Subcutaneous abdominal adipose tissue (tissue), 5 donors: ENCODE data around the gene LRMDA.

Source experiments
- H3K27ac ChIP-seq: one replicate; pipeline ENCODE4 v1.7.0; 2013; ENCODE audit warnings: low read depth, mild to moderate bottlenecking, inconsistent platforms, low read length, moderate library complexity
- H3K27me3 ChIP-seq, 5 donors: one replicate each; pipeline ENCODE4 v1.7.0; 2013; ENCODE audit warnings: low read length in 5 of 5, inconsistent platforms in 1 of 5; ENCODE audit not compliant: control insufficient read depth in 5 of 5, insufficient read depth in 4 of 5
- H3K36me3 ChIP-seq, 5 donors: one replicate each; pipeline ENCODE4 v1.7.0; 2013; ENCODE audit warnings: low read length in 5 of 5; ENCODE audit not compliant: control insufficient read depth in 5 of 5, insufficient read depth in 5 of 5
- H3K4me1 ChIP-seq, 5 donors: one replicate each; pipeline ENCODE4 v1.7.0; 2013; ENCODE audit warnings: low read length in 5 of 5, mild to moderate bottlenecking in 3 of 5, moderate library complexity in 1 of 5; ENCODE audit not compliant: control insufficient read depth in 5 of 5, insufficient read depth in 5 of 5
- H3K4me3 ChIP-seq, 5 donors: one replicate each; pipeline ENCODE4 v1.7.0; 2013; ENCODE audit warnings: low read length in 5 of 5, low read depth in 1 of 5
- H3K9ac ChIP-seq, 5 donors: one replicate each; pipeline ENCODE4 v1.7.0; 2013; ENCODE audit warnings: low read length in 5 of 5, mild to moderate bottlenecking in 4 of 5, moderate library complexity in 3 of 5
- H3K9me3 ChIP-seq, 5 donors: one replicate each; pipeline ENCODE4 v1.7.0; 2013; ENCODE audit warnings: low read length in 5 of 5; ENCODE audit not compliant: control insufficient read depth in 5 of 5
- donor health status: healthy.
- donor health status: healthy.
- donor health status: healthy.
- donor health status: healthy.
- donor health status: healthy.

LRMDA gene

DNA sequence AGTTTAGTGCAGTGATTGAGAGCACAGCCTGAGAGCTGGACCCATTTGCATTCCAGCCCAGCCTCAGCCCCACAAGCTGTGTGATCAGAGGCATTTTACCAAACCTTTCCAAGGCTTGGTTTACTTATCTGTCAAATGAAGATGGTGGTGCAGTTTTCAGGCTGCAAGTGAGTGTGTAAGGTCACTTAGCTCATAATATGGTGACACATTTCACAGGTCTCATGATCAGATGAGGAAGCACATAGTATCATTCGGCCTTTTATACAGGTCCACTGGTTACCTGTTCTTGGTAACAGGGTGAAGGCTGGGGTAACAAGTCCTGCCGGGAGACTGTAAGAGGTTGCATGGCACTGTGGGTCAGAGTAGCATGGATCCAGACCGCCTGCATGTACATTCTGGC, 371.7 kb downstream of the LRMDA start:
- H3K27me3 ChIP-seq, result no peaks in the 10 kb centered on the region
- no peaks in the 10 kb centered on the region for H3K9me3 ChIP-seq
- H3K4me1 ChIP-seq, result peaks cover 3 to 18% (median 16%) of the 10 kb centered on the region in 5 donors
- no peaks in the 10 kb centered on the region for H3K36me3 ChIP-seq
- H3K9ac ChIP-seq, result no peak overlapping the region
- no peak overlapping the region for H3K4me3 ChIP-seq
- no peak overlapping the region for H3K27ac ChIP-seq

DNA sequence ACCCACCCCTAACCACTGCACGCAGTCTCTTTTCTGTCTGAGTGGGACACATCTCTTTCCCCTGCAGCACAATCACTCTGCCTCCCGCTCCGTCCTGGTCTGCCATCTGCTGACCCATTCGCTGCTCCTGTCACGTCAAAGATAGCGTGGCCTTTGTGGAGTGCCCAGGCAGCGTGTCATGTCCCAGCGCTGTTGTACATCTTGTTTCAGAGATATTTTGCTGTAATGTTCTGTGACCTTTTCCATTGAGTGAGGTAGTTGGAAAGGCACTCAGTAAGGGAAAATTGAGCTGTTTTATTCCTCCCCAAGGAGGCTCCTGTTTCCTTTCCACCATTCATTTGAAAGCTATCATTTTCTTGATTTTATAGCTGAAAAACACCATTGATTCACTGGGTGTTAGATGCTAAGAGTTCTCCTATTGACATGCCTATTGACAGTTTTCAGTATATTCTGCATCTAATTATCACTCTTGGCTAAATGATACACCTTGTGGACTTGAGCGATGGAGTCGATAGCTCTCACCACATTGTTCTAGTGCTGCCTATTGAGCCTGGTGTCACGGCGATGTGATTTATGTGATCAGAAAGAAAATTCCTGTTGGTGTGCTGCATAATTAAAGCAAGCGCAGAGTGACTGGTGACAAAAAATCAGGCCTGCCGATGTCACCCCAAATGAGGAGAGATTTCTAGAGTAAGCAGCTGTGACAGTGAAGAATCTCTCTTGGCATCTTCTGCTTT, 372.6 kb downstream of the LRMDA start:
- Histone ChIP-seq H3K4me3 (peak overlapping the region in 1 of 5 donors; percentile 25), H3K27me3 (no peaks in the 10 kb centered on the region), H3K4me1 (peaks cover 3 to 18% (median 16%) of the 10 kb centered on the region in 5 donors), H3K36me3 (no peaks in the 10 kb centered on the region), H3K27ac (no peak overlapping the region), H3K9me3 (no peaks in the 10 kb centered on the region), H3K9ac (no peak overlapping the region)

DNA sequence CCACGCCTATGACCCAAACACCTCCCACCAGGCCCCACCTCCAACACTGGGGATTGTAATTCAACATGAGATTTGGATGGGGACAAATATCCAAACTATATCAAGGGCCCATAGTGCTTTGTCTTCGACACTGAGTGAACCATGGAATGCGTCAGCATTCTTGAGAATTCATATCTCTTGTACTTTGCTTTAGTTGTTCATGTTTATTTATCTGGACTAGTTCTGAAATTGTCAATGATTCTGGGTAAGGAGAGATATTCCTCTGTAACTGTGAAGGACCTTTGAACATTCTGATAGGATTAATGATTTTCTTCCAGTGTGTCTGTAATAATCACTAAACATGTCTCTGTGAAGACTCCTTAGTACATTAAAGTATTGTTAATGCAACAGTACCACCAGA, 374.8 kb downstream of the LRMDA start:
- Histone ChIP-seq H3K9me3 (no peaks in the 10 kb centered on the region), H3K27ac (no peak overlapping the region), H3K27me3 (no peaks in the 10 kb centered on the region), H3K4me1 (peaks cover 3 to 18% (median 16%) of the 10 kb centered on the region in 5 donors), H3K9ac (no peak overlapping the region), H3K4me3 (no peak overlapping the region), H3K36me3 (no peaks in the 10 kb centered on the region)

DNA sequence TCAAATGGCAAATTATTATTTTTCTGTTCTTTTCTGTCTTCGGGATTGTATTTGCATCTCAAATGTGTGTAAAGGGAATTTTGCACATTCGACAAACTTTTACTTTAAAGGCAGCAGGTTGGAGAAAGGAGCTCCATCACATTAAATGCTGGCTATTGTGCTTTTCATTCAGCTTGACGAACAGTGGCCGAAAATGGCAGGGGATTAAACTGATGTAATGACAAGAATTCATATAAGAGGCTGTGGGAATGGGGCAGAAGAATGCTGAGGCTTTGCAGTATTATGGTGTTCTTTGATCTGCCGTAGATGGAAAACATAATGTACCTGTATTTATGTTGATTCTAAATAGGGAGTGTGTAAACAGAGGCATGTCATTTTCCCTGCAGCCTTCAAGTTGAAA, 376.0 kb downstream of the LRMDA start:
- H3K36me3 ChIP-seq, result no peaks in the 10 kb centered on the region
- H3K9me3 ChIP-seq, result no peaks in the 10 kb centered on the region
- H3K4me1 ChIP-seq, result peaks cover 3 to 18% (median 16%) of the 10 kb centered on the region in 5 donors
- no peak overlapping the region for H3K27ac ChIP-seq
- H3K4me3 ChIP-seq, result no peak overlapping the region
- H3K27me3 ChIP-seq, result no peaks in the 10 kb centered on the region
- no peak overlapping the region for H3K9ac ChIP-seq

DNA sequence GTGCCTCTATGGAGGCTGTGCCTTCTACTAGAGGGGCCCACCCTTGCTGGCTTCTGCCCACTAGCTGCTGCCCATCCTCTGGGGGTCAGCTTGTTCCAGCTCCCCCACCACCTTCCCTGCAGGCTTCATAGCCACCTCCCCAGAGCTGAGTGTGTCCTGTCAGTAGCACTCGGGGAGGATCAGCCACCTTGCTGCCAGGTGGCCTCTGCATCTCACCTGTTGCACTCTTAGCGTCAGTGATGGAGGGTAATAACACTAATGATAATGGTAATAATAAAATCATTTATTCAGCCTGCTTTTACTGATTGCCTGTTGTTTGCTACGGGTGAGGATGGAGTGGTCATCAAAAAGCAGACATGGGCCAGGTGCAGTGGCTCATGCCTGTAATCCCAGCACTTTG, 377.6 kb downstream of the LRMDA start:
- Histone ChIP-seq H3K9me3 (no peaks in the 10 kb centered on the region), H3K36me3 (no peaks in the 10 kb centered on the region), H3K9ac (no peak overlapping the region), H3K27ac (no peak overlapping the region), H3K4me1 (peaks cover 3 to 12% (median 6%) of the 10 kb centered on the region in 5 donors), H3K27me3 (no peaks in the 10 kb centered on the region), H3K4me3 (no peak overlapping the region)

DNA sequence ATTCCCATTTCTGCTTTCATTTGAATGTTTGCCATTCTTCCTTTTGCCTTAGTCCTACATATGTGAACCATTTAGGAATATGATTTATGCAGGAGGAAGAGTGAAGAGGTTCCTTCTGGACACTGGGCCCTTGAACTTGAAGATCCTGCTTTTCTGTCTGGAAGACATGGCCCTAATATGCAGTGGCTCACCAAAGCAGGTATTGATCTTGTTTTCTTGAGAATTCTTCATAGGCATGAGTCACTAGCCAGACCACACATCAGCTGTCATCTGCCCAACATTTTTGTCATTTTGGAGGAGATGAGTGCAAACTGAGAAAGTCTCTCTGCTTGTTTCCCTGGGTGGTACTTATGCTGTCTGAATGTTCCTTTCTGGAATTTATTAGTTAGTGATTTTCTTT, 382.6 kb downstream of the LRMDA start:
- no peak overlapping the region for H3K27ac ChIP-seq
- H3K9me3 ChIP-seq, result no peaks in the 10 kb centered on the region
- H3K4me3 ChIP-seq, result no peak overlapping the region
- H3K4me1 ChIP-seq, result peaks cover 0 to 19% (median 7%) of the 10 kb centered on the region in 5 donors
- no peaks in the 10 kb centered on the region for H3K36me3 ChIP-seq
- H3K9ac ChIP-seq, result no peak overlapping the region
- H3K27me3 ChIP-seq, result no peaks in the 10 kb centered on the region

DNA sequence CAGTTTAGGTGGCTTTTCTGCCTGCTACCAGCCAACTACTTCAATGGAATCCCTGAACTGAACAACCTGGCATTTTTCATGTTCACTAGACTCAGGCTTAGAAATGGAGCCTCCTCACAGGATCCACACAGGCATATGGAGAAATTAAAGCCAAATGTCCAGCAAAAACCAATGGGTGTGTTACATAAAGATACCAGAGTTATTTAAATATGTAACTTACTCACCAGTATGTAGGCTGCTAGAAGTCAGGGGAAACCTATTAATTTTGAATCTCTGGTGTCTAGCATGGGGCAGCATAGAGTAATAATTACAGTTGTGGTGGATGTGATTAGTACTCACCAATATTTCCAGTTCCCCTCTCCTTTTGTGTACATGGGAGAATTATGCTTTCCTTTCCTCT, 383.6 kb downstream of the LRMDA start:
- Histone ChIP-seq H3K4me1 (peaks cover 0 to 20% (median 7%) of the 10 kb centered on the region in 5 donors), H3K9ac (no peak overlapping the region), H3K27me3 (no peaks in the 10 kb centered on the region), H3K4me3 (no peak overlapping the region), H3K27ac (no peak overlapping the region), H3K9me3 (no peaks in the 10 kb centered on the region), H3K36me3 (no peaks in the 10 kb centered on the region)

DNA sequence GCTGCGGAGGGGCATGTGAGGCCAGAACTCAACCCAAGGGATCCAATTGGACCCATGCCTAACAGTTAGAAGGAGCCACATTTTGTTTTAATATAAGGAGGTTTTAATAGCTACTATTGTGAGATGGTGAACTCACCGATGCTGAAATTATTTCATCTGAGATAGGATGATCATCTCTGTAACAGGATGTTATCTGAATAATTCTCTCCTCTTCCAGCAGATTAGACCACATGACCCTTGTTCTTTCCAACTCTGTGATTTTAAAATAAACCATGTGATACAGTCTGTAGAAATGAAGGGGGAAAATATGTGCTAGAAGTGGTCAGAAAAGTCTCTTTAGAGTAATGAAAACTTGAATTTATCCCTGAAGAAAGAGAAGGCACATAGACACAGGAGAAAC, 385.8 kb downstream of the LRMDA start:
- Histone ChIP-seq H3K4me1 (peaks cover 0 to 25% (median 7%) of the 10 kb centered on the region in 5 donors), H3K9ac (no peak overlapping the region), H3K36me3 (no peaks in the 10 kb centered on the region), H3K27ac (no peak overlapping the region), H3K9me3 (no peaks in the 10 kb centered on the region), H3K27me3 (no peaks in the 10 kb centered on the region), H3K4me3 (no peak overlapping the region)

DNA sequence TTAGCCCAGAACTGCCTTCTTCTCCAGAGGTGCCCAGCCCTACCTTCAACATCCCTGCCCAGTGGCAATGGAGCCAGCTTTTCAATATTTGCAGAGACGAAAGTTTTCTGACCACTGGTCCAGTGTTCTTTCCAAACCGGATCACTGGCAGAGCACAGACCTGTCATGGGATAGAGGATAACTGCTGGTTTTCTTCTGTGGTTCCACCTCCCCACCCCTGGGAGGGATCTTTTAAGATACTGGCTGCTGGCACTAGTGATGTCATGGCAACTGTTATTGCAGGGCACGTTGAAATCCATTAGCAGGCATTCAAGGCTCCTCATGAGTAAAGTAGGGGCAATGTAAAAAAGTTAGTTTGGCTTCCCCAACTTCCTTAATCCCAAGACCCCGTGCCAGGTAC, 387.1 kb downstream of the LRMDA start:
- H3K9ac ChIP-seq, result no peak overlapping the region
- H3K9me3 ChIP-seq, result no peaks in the 10 kb centered on the region
- no peaks in the 10 kb centered on the region for H3K36me3 ChIP-seq
- H3K4me1 ChIP-seq, result peaks cover 0 to 25% (median 7%) of the 10 kb centered on the region in 5 donors
- no peak overlapping the region for H3K27ac ChIP-seq
- H3K27me3 ChIP-seq, result no peaks in the 10 kb centered on the region
- no peak overlapping the region for H3K4me3 ChIP-seq

DNA sequence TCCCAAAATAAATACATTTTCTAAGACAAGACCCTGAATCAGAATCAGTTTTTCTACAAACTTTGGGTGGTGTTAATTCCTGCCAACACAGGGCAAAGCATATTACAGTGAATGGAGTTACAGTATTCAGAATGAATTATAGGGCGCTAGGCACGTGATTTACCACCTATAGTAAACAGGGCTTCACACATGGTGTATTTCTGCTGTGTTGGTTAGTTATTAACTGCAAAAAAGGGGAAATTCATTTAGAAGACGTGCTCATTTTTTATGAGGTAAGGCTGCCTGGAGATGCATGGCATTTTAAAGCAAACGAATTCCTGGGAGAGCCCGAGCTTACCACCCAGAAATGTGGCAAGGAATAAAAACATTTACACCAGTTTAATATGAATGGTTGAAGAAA, 393.8 kb downstream of the LRMDA start:
- Histone ChIP-seq H3K27me3 (no peaks in the 10 kb centered on the region), H3K9me3 (no peaks in the 10 kb centered on the region), H3K27ac (no peak overlapping the region), H3K4me1 (peaks cover 0 to 7% (median 3%) of the 10 kb centered on the region in 5 donors), H3K36me3 (no peaks in the 10 kb centered on the region), H3K4me3 (no peak overlapping the region), H3K9ac (no peak overlapping the region)
